ENCODE results near the gene RBM8A.
A peak's percentile ranks its signal among the peaks of the same experiment; 100 is the strongest.
"Not testable (repeated sequence)": the region's sequence is repeated elsewhere in the genome, so short reads cannot be mapped to it uniquely, and the experiment has no call there.

Gene RBM8A

DNA sequence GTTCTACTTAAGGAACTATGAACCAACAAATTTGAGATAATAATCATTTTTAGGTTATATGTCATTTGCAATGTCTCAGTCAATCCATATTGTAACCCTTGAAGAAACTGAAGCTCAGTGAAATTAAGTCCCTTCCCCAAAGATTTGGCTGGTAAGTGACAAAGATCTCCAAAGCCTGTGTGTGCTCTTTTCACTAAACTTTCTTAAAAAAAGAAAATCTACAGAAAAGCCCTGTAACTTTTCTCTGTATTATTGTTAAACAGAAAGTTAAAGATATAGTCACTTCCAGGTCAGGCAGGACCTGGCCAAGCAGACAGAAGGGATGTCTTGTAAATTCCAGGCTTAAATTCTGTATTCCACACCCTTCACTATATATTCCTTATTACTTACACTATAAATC lies 29.1 kb upstream of the RBM8A start:
- DNase-seq: no peak

DNA sequence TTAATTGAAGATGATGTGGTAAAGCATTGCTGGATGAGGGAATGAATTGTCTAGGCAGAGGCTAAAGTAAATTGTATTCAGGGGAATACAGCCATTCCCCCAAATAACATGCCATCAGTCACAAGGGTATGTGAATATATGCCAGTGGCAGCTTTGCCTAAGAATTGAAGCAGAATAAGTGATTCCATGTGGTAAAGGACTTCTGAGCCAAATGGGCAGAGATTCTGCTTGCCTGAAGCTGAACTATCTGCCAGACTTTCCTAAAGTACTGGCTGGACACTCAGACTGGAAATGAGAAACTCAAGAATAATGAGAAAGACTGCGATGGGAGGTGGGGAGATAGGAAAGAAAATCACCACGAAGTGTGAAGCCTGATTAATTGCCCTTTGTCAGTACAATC lies 28.2 kb upstream of the RBM8A start:
- DNase-seq: no peak

GRCh38 chr1:145953861-145954260 lies 26.6 kb upstream of the RBM8A start:
- DNase-seq: no peak

- DNase-seq: no peak
Observed at GRCh38 chr1:145952903-145953302, 25.6 kb upstream of the RBM8A start.

DNA sequence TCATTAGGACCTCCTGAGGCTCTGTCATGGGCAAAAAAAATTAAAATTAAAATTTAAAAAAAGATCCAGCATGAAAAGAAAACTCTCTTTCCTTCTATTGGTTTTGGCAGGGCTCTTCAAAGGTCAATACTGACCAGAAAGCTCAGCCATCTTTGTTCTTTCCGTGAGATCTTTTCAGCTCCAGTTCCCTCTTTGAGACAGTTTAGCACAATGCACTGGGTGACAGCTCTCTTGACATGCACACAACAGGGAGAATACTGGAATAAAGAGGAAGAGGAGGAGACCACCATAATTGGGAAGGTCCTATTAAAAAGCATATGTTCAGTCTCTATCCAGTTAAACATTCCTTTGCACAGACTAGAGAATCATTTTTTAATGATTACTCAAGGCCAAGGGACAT lies 24.2 kb upstream of the RBM8A start:
- no peak for DNase-seq

DNA sequence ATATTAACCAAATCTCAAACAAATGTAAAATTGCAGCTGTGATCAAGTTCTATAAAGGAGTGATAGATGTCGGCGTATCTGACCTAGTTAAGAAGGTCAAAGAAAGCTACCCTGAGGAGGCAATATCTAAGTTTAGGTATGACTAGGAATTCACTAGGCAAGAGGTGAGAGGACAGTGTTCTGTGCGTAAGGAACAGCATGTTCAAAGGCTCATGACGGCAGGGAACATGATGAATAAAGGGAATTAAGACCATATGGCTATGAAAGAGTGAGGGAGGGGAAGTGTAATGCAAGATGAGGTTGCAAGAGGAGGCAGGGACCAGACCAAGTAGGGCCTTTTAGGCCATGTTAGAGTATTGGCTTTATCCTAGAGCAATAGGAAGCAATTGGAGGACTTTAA lies 21.9 kb upstream of the RBM8A start:
- DNase-seq: no peak

DNA sequence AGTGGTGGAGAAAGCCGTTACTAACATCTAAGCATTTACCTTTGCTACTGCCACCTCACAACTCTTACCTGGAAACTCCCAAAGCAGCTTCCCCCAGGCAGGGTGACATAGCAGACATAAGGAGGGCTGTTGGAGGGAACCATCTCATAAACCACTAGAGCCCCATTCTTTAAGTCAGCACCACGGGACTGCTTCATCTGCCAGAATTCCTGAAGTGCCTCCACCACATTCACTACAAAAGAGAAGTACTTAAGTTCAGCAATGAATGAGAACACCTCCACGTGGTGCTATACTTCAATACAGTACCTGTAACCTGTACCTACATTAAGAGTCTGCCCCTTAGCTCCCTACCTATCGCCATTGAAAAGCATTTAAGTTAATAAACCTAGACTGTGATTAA lies 20.3 kb upstream of the RBM8A start:
- DNase-seq: no peak

GRCh38 chr1:145946477-145946986 lies 19.2 kb upstream of the RBM8A start:
- DNase-seq: no peak

GRCh38 chr1:145944532-145944931 lies 17.2 kb upstream of the RBM8A start:
- no peak for DNase-seq

GRCh38 chr1:145942871-145943270 lies 15.6 kb upstream of the RBM8A start:
- DNase-seq: no peak

DNA sequence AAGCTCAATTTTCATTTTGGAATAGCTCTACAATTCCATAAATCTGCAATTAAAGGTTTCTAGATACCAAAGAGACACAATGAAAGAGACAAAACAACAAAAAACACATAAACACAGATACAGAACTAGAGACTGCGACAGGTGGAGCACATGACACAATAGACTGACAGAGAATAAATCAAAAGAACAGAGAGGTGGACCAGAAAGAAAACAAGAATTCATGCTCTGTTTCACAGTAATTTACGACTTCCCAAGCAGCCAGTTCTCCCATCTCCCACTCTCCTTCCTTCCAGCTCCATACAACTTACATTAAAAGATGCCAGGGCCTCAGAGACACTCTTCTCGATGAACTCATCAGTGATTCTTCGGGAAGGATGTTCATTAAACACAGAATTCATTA lies 15.1 kb upstream of the RBM8A start:
- no peak for DNase-seq

- DNase-seq: no peak
Observed at GRCh38 chr1:145937436-145937835, 10.2 kb upstream of the RBM8A start.

- DNase-seq: no peak
Observed at GRCh38 chr1:145936247-145936646, 9.0 kb upstream of the RBM8A start.

- DNase-seq: no peak
Observed at GRCh38 chr1:145935708-145936107, 8.4 kb upstream of the RBM8A start.

GRCh38 chr1:145932522-145933009 lies 5.3 kb upstream of the RBM8A start:
- not testable (repeated sequence) for DNase-seq

DNA sequence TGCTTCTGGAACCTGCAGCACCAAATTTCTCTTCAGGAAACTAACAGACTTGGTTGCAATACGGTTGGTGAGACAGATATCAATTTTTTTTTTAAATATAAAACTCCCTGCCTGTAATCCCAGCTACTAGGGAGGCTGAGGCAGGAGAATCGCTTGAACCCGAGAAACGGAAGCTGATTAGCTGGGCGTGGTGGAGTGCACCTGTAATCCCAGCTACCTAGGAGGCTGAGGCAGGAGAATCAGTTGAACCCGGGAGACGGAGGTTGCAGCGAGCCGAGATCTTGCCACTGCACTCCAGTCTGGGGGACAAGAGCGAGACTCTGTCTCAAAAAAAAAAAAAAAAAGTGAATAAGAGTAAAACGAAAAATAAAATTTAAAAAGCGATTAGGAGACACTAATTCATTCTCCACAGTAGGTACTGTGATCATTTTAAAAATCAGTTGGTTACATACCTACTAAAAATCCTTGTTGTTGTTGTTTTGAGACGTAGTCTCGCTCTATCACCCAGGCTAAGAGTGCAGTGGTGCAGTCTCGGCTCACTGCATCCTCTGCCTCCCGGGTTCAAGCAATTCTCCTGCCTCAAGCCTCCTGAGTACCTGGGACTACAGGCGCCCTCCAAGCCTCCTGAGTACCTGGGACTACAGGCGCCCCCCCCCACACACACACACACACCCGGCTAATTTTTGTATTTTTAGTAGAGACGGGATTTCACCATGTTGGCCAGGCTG lies 796 bp upstream of the RBM8A start:
- no peak for DNase-seq

GRCh38 chr1:145926686-145927062 lies 610 bp downstream of the RBM8A start:
- DNase-seq: peak; percentile 42 to 47

DNA sequence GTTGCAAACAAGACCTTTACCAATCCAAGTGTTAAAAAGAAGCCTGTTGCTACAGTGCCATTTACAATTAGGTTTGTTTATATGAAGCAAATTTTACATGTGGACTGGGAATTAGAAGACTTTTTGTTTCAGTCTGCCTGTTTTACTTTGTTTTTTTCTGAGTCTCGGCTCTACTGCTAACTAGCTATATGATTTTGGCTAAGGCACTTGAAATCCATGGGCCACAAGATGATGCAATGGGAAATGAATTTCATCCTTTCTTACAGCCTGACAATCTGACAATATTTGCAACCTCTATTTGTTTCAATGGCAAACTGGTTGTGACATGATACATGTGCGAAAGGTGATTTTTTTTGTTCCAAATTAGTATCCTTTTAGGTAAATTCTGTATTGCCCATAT lies 5.0 kb downstream of the RBM8A start:
- no peak for DNase-seq

DNA sequence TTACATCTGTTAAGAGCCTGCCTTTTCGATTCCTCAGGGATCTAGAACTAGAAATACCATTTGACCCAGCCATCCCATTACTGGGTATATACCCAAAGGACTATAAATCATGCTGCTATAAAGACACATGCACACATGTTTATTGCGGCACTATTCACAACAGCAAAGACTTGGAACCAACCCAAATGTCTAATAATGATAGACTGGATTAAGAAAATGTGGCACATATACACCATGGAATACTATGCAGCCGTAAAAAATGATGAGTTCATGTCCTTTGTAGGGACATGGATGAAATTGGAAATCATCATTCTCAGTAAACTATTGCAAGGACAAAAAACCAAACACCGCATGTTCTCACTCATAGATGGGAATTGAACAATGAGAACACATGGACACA lies 7.0 kb downstream of the RBM8A start:
- not testable (repeated sequence) for DNase-seq

- DNase-seq: peak in 1 of 2 donors; percentile 28
Observed at GRCh38 chr1:145918992-145919939, 8.0 kb downstream of the RBM8A start.

- DNase-seq: peak; percentile 83 to 92
Observed at GRCh38 chr1:145918144-145918991, 8.9 kb downstream of the RBM8A start, which contains the start of gene PEX11B. TSS of gene PEX11B (minus strand) at chr1:145918717. CDS start at chr1:145918688, 29 bp downstream.

- DNase-seq: no peak
Observed at GRCh38 chr1:145917595-145917994, 9.7 kb downstream of the RBM8A start.

DNA sequence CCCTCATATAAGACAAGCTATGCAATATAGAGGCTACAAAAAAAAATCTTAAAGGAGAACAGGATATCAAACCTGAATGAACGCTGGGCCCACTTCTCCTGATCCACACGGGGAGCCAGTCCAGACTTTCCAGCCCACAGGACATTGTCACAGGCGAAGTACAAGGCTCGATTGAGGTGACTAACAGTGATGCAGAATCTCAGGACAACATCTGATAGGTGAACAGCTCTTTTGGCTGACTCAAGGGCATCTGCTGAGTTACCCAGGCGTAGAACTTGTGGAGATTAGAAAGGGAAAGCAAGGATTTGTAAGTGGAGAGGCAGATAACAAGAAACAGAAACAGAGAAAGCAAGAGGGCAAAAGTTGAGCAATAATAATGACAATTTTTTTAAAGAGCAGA lies 10.5 kb downstream of the RBM8A start:
- DNase-seq: no peak
